ENCODE measurements around the gene JPT2.

The JPT2 gene

GRCh38 chr16:1676661-1677060 lies 1.4 kb upstream of the JPT2 start:
- H3K27ac ChIP-seq: peak overlapping the region; percentile 89
- no peak for TF ChIP-seq CTCF (conservative IDR thresholded peaks at IDR 0.05; ENCODE audit: low read depth)
- ChIA-PET POLR2A (ENCODE audit: low non-redundant PET) (no interaction called here), CTCF (interaction anchor here (0.6 to 1.3 kb wide), 2 partner anchors 12 to 29 kb away, joined by 3 to 5 read pairs; partner anchors contain the start of gene MAPK8IP3)
- DNase-seq (ENCODE audit: low spot score): no peak

DNA sequence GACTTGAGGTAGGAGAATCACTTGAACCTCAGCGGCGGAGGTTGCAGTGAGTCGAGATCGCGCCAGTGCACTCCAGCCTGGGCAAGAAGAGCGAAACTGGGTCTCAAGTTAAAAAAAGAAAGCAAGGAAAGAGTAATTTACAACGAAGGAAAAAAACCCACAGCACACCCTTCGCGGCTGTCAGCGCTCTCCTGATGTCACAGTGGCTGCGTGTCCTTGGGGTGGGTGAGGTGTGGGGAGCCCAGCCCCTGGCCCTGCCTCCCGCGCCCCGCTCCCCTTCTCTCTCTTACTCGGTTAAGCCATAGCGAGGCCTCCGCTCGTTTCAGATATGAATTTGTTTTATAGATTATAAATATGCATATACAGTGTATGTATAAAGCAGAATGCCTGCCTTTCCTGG lies 740 bp upstream of the JPT2 start:
- DNase-seq (ENCODE audit: low spot score): no peak
- TF ChIP-seq CTCF (conservative IDR thresholded peaks at IDR 0.05; ENCODE audit: low read depth): no peak
- H3K27ac ChIP-seq: peak overlapping the region; percentile 89
- POLR2A ChIA-PET (ENCODE audit: low non-redundant PET): interaction anchor here (0.7 to 1.5 kb wide), 3 partner anchors 24 to 31 kb away, joined by 3 to 5 read pairs (median 4); partner anchors contain the start of gene MAPK8IP3
- CTCF ChIA-PET: interaction anchor here (0.6 to 2.0 kb wide), 3 partner anchors 28 to 46 kb away, joined by 3 to 14 read pairs (median 3); partner anchors contain the start of gene MAPK8IP3

- POLR2A ChIA-PET (ENCODE audit: low non-redundant PET): interaction anchor here (0.6 to 1.5 kb wide), 3 partner anchors 23 to 213 kb away, joined by 3 to 5 read pairs (median 4); partner anchors contain the start of gene MAPK8IP3
- TF ChIP-seq CTCF (conservative IDR thresholded peaks at IDR 0.05; ENCODE audit: low read depth): no peak
- peak overlapping the region; percentile 89 for H3K27ac ChIP-seq
- CTCF ChIA-PET: interaction anchor here (0.6 to 2.0 kb wide), 3 partner anchors 10 to 66 kb away, joined by 3 to 14 read pairs (median 5); partner anchors contain the start of gene MAPK8IP3
- DNase-seq (ENCODE audit: low spot score): peak; percentile 30
These were observed 520 bp downstream of the JPT2 start for GRCh38 chr16:1678500-1679098.

DNA sequence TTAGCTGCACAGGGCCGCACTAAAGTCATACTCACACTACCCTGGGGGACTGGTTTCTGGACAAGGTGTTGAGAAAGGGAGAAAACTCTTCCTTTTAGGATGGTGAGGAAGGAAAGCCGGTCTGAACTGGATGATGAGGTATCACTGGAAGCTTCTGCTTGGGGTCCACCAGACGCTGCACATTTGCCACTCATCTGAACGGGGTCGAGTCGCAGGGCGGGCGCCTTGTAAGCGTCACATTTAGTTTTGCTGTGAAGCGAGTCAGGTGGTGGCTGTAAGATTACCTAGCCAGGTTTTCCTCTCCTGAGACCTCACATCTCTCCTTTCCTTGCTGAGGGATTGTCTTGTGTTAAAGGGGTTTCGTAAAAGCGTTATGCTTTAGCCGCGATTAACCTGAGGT lies 2.3 kb downstream of the JPT2 start:
- no peak for DNase-seq (ENCODE audit: low spot score)
- TF ChIP-seq CTCF (conservative IDR thresholded peaks at IDR 0.05; ENCODE audit: low read depth): no peak
- CTCF ChIA-PET: interaction anchor here (0.6 kb wide), 2 partner anchors 42 to 317 kb away, joined by 3 to 4 read pairs; no protein-coding TSS in a partner anchor
- H3K27ac ChIP-seq: peak overlapping the region; percentile 89
- POLR2A ChIA-PET (ENCODE audit: low non-redundant PET): no interaction called here

- no peak for TF ChIP-seq CTCF (conservative IDR thresholded peaks at IDR 0.05; ENCODE audit: low read depth)
- peak overlapping the region; percentile 51 for H3K27ac ChIP-seq
- no peak for DNase-seq (ENCODE audit: low spot score)
- ChIA-PET POLR2A (ENCODE audit: low non-redundant PET) (no interaction called here), CTCF (interaction anchor here (0.6 kb wide), 1 partner anchor 42 kb away, joined by 3 read pairs; no protein-coding TSS in a partner anchor)
These were observed 3.0 kb downstream of the JPT2 start for GRCh38 chr16:1681032-1681431.

GRCh38 chr16:1687427-1688316 lies 9.6 kb downstream of the JPT2 start:
- no peak for DNase-seq (ENCODE audit: low spot score)
- POLR2A ChIA-PET (ENCODE audit: low non-redundant PET): no interaction called here
- H3K27ac ChIP-seq: peak overlapping the region; percentile 87
- no peak for TF ChIP-seq CTCF (conservative IDR thresholded peaks at IDR 0.05; ENCODE audit: low read depth)
- CTCF ChIA-PET: no interaction called here
